Mesodermal cell (in vitro differentiated cells): ENCODE measurements around the gene FOXJ2.
"Not testable (repeated sequence)": the region's sequence is repeated elsewhere in the genome, so short reads cannot be mapped to it uniquely, and the experiment has no call there.

Experiments used
- H3K27ac ChIP-seq: 2 replicates; pipeline ENCODE4 v1.7.0; 2013; ENCODE audit warnings: mild to moderate bottlenecking, low read depth, low read length, moderate library complexity; ENCODE audit not compliant: severe bottlenecking
- H3K36me3 ChIP-seq: 2 replicates; pipeline ENCODE4 v1.7.1; 2013; ENCODE audit warnings: mild to moderate bottlenecking, low read length, moderate library complexity; ENCODE audit not compliant: control insufficient read depth, insufficient read depth
- H3K4me1 ChIP-seq: one replicate; pipeline ENCODE4 v1.7.1; 2013; ENCODE audit warnings: mild to moderate bottlenecking, low read length; ENCODE audit not compliant: insufficient read depth, control insufficient read depth, poor library complexity, severe bottlenecking
- H3K4me3 ChIP-seq: 2 replicates; pipeline ENCODE4 v1.7.0; 2013; ENCODE audit warnings: low read length, control low read depth, mild to moderate bottlenecking; ENCODE audit not compliant: insufficient read depth, poor library complexity, severe bottlenecking; ENCODE audit errors: extremely low read depth
- H3K9me3 ChIP-seq: 2 replicates; pipeline ENCODE4 v1.7.1; 2013; ENCODE audit warnings: mild to moderate bottlenecking, low read length, moderate library complexity; ENCODE audit not compliant: control insufficient read depth
- WGBS, 2 experiments: methylation state at CpG; one replicate each; pipeline ENCODE4 v1.1.5; 2013; ENCODE audit warnings: missing lambda C conversion rate in 2 of 2; ENCODE audit not compliant: insufficient coverage in 2 of 2; 5-methylcytosine and 5-hydroxymethylcytosine counted together

The FOXJ2 gene

GRCh38 chr12:8001496-8001895, 31.0 kb upstream of the FOXJ2 start:
- peaks cover 14% of the 10 kb centered on the region for H3K9me3 ChIP-seq
- not testable (repeated sequence) for H3K27ac ChIP-seq, H3K36me3 ChIP-seq, H3K4me1 ChIP-seq, H3K4me3 ChIP-seq
- WGBS, 2 experiments: 100% methylated on average over 2 of the region's 4 CpGs

GRCh38 chr12:8004897-8005296, 27.6 kb upstream of the FOXJ2 start:
- not testable (repeated sequence) for H3K36me3 ChIP-seq, H3K9me3 ChIP-seq, H3K27ac ChIP-seq, H3K4me1 ChIP-seq, H3K4me3 ChIP-seq
- 90 to 97% methylated on average over 3 to 4 of the region's 4 CpGs for WGBS, 2 experiments

GRCh38 chr12:8011331-8011730, 21.2 kb upstream of the FOXJ2 start:
- H3K36me3 ChIP-seq: no peaks in the 10 kb centered on the region
- H3K27ac ChIP-seq: no peak overlapping the region
- H3K4me3 ChIP-seq: no peak overlapping the region
- 88 to 96% methylated on average over 5 to 7 of the region's 7 CpGs for WGBS, 2 experiments
- no peaks in the 10 kb centered on the region for H3K9me3 ChIP-seq
- H3K4me1 ChIP-seq: no peaks in the 10 kb centered on the region

- Histone ChIP-seq H3K4me1 (no peaks in the 10 kb centered on the region), H3K27ac (no peak overlapping the region), H3K36me3 (no peaks in the 10 kb centered on the region), H3K9me3 (no peaks in the 10 kb centered on the region), H3K4me3 (no peak overlapping the region)
- WGBS, 2 experiments: 81 to 91% methylated on average over 5 to 7 of the region's 7 CpGs
Measured at GRCh38 chr12:8012651-8013309, 19.7 kb upstream of the FOXJ2 start.

GRCh38 chr12:8014836-8015235, 17.7 kb upstream of the FOXJ2 start:
- Histone ChIP-seq H3K4me3 (no peak overlapping the region), H3K9me3 (no peaks in the 10 kb centered on the region), H3K4me1 (peaks cover 4% of the 10 kb centered on the region), H3K36me3 (no peaks in the 10 kb centered on the region), H3K27ac (no peak overlapping the region)
- WGBS, 2 experiments: 80 to 88% methylated on average over 16 to 18 of the region's 18 CpGs

GRCh38 chr12:8018213-8018612, 14.3 kb upstream of the FOXJ2 start:
- 66 to 79% methylated on average over 6 to 7 of the region's 16 CpGs for WGBS, 2 experiments
- not testable (repeated sequence) for H3K4me1 ChIP-seq, H3K9me3 ChIP-seq, H3K36me3 ChIP-seq, H3K27ac ChIP-seq
- peak overlapping the region; percentile 50 for H3K4me3 ChIP-seq

- peaks cover 4% of the 10 kb centered on the region for H3K4me1 ChIP-seq
- no peaks in the 10 kb centered on the region for H3K9me3 ChIP-seq
- H3K4me3 ChIP-seq: peak overlapping the region; percentile 50
- WGBS, 2 experiments: 1 to 4% methylated on average over 45 to 50 of the region's 58 CpGs
- no peak overlapping the region for H3K27ac ChIP-seq
- no peaks in the 10 kb centered on the region for H3K36me3 ChIP-seq
Measured at GRCh38 chr12:8018666-8019581, 13.6 kb upstream of the FOXJ2 start.

- H3K4me1 ChIP-seq: no peaks in the 10 kb centered on the region
- H3K9me3 ChIP-seq: no peaks in the 10 kb centered on the region
- H3K4me3 ChIP-seq: peak overlapping the region; percentile 67
- H3K27ac ChIP-seq: peak overlapping the region; percentile 98
- no peaks in the 10 kb centered on the region for H3K36me3 ChIP-seq
- WGBS, 2 experiments: 1 to 2% methylated on average over 18 to 26 of the region's 27 CpGs
Measured at GRCh38 chr12:8026291-8026900, 6.1 kb upstream of the FOXJ2 start.

- 97 to 100% methylated on average over 3 of the region's 5 CpGs for WGBS, 2 experiments
- Histone ChIP-seq H3K4me1 (no peaks in the 10 kb centered on the region), H3K36me3 (no peaks in the 10 kb centered on the region), H3K27ac (no peak overlapping the region), H3K9me3 (no peaks in the 10 kb centered on the region), H3K4me3 (peak overlapping the region; percentile 67)
Measured at GRCh38 chr12:8027856-8028255, 4.7 kb upstream of the FOXJ2 start.

- WGBS, 2 experiments: 95 to 96% methylated on average over 12 to 13 of the region's 15 CpGs
- H3K36me3 ChIP-seq: no peaks in the 10 kb centered on the region
- no peak overlapping the region for H3K4me3 ChIP-seq
- H3K9me3 ChIP-seq: no peaks in the 10 kb centered on the region
- H3K27ac ChIP-seq: no peak overlapping the region
- no peaks in the 10 kb centered on the region for H3K4me1 ChIP-seq
Measured at GRCh38 chr12:8028267-8028666, 4.2 kb upstream of the FOXJ2 start.
